SK-N-MC (cell line): ENCODE results near the gene LIF.

Experiments used
- EZH2 ChIP-seq: fragments of 200-600 bp; sonication (generic); IDR thresholded peaks from one replicate; pipeline ENCODE4 v1.6.1; 2017; ENCODE audit warnings: antibody characterized with exemption
- FOXP2 ChIP-seq: optimal IDR thresholded peaks from 2 replicates; pipeline ENCODE3; 2011; ENCODE audit warnings: mild to moderate bottlenecking, moderate library complexity; ENCODE audit not compliant: insufficient read depth; ENCODE audit errors: extremely low read length, control extremely low read depth
- POLR2AphosphoS5 ChIP-seq: IDR thresholded peaks from 2 replicates; pipeline ENCODE4 v1.6.1; 2012; ENCODE audit warnings: mild to moderate bottlenecking, low read depth, low read length, borderline replicate concordance

- no peak for TF ChIP-seq EZH2
- TF ChIP-seq POLR2AphosphoS5: no peak
- no peak for TF ChIP-seq FOXP2
Measured at GRCh38 chr22:30206944-30207343, 39.6 kb downstream of the LIF start.
